Epithelial cell of umbilical artery (primary cell): ENCODE data around the gene TNFRSF17. TPM values are rescaled to one million over a fixed set of nuclear protein-coding genes. Genes with fewer than 3 reads are reported as not detected.

ENCODE experiments used
- total RNA-seq: library from RNA; depleted of rRNA; stranded (reverse); fragments of >200 nt; gene quantifications from 2 replicates; pipeline ENCODE4 v1.2.3, GENCODE V29; 2014

TNFRSF17 gene
- total RNA-seq: not detected in 2 replicates

DNA sequence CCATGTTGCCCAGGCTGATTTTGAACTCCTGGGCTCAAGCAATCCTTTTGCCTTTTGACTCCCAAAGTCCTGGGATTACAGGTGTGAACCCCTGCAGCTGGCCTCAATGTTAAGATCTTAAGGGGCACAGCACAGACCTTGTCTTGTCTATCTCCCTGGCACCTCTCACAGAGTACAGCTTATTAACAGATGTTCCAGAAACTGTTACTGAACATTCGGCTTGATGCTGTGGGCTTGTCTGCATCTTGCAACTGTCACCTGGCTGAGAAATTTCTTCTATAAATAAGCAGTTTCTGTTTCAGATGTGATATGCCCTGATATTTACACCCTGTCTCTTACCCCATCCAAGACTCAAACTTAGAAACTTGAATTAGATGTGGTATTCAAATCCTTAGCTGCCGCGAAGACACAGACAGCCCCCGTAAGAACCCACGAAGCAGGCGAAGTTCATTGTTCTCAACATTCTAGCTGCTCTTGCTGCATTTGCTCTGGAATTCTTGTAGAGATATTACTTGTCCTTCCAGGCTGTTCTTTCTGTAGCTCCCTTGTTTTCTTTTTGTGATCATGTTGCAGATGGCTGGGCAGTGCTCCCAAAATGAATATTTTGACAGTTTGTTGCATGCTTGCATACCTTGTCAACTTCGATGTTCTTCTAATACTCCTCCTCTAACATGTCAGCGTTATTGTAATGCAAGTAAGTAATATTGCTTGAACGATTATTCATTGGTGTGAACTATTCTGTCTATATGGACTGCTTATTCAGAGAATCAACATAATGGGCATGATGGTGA lies at the start of gene TNFRSF17:
Gene TNFRSF17 (plus strand): TSS at position 450 of the 791 bp plus-strand sequence. CDS start 115 bp downstream, at position 565.

DNA sequence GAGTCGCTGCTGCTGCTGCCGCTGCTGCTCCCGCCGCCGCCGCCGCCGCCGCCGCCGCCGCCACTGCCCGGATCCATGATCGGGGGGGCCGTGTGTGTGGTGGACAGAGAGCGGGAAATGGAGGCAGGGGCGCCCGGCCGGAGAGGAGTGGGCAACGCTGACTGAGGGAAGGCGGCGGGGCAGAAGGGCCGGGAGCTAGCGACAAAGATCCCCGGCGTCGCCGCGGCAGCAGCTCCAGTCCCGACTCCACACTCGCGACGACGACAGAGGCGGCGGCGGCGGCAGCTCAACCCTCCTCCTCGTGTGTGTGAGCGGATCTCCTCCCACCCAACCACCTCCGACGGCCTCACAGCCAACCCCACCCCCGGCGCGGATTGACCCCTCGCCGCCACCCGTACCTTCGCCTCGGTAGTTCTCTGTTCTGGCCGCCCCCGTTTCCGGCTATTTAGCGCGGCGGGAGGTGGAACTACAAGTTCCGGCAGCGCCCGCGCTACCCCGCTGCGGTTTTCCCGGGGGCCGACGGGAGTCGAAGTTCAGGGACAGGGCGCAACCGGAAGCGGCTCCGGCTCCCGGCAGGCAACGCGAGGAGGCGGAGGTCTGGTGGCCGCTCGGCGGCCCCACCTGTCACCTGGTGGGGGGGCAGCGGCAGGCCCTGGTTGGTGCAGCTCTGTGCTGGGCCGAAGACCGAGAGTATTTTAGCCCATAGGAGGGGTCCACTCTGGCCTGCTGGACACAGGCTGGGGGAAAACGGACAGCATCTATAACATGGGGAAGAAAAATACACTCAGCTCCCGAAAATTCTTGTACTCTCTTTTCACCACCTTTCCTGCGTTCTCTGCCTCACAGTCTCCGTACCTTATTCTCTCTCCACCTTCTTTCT lies 49.1 kb upstream of the TNFRSF17 start, which contains the start of gene GSPT1:
Gene GSPT1 (minus strand): TSS at position 313 of the 880 bp plus-strand sequence. CDS start 236 bp downstream, at position 77.

DNA sequence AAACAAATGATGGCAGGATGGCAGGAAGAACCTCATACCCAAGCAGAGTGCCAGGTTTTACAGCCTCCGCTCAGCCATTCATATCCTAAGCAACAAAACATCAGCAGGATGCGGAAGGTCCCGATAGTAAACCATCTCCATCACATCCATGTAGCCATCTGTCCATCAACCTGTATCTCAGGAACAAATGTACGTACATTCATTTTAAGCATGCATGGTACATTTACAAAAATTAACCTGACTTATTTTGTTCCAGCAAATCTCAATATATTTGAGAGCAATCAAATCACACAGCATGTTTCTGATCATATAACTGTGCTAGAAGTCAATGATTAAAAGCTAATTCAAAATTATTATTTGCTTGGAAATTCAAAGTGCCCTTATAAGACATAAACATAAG lies 23.1 kb upstream of the TNFRSF17 start, which contains the start of gene NPIPB2:
Gene NPIPB2 (minus strand): TSS at position 101 of the 400 bp plus-strand sequence. CDS start 0 bp downstream, at position 101.

Other genes with a start within 250 kb of the TNFRSF17 start
- gene TXNDC11, start 222.4 kb upstream of the TNFRSF17 start, total RNA-seq: 21.8 and 34.3 TPM in 2 replicates
- 29.9 and 34.8 TPM in 2 replicates for gene ZC3H7A, start 168.0 kb upstream of the TNFRSF17 start, total RNA-seq
- gene RSL1D1, start 113.7 kb upstream of the TNFRSF17 start, total RNA-seq: 95.8 and 201 TPM in 2 replicates
- gene GSPT1, start 49.3 kb upstream of the TNFRSF17 start, total RNA-seq: 75.4 and 92.6 TPM in 2 replicates
- gene NPIPB2, start 23.2 kb upstream of the TNFRSF17 start, total RNA-seq: 0.32 and 1.1 TPM in 2 replicates
- 4.9 and 13.4 TPM in 2 replicates for gene SNX29, start 11.5 kb downstream of the TNFRSF17 start, total RNA-seq